ENCODE results near the gene JAKMIP2.

DNA sequence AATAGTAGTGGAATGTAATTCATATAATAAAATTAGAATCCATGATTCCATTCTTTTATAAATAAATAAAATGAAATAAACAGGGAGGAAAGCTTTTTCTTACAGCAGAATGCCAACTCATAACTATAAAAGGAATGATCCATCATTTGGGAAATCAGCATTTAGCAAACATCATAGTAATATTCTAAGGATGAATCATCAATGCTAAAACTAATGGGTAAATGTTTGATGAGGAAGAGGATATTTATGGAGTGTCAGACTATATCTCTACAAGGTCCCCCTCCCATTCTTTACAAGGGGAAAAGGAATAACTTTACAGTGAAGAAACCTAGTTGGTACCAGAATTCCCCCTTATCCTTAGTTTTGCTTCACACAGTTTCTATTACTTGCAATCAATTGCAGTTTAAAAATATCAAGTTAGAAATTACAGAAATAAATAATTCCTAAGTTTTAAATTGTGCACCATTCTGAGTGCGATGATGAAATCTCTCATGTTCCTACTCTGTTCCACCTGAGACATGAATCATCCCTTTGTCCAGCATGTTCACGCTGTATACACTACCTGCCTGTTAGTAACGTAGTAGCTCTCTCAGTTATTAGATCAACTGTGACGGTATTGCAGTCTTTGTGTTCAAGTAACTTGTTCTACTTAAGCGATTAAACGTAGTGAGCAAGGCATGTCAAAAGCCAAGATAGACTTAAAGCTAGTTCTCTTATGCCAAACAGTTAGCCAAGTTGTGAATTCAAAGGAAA lies 14.2 kb upstream of the JAKMIP2 start:
- TF ChIP-seq EZH2 (IDR thresholded peaks at IDR 0.05; ENCODE audit: low read length, missing control alignments): no peak
- TF ChIP-seq, protein P1, sequence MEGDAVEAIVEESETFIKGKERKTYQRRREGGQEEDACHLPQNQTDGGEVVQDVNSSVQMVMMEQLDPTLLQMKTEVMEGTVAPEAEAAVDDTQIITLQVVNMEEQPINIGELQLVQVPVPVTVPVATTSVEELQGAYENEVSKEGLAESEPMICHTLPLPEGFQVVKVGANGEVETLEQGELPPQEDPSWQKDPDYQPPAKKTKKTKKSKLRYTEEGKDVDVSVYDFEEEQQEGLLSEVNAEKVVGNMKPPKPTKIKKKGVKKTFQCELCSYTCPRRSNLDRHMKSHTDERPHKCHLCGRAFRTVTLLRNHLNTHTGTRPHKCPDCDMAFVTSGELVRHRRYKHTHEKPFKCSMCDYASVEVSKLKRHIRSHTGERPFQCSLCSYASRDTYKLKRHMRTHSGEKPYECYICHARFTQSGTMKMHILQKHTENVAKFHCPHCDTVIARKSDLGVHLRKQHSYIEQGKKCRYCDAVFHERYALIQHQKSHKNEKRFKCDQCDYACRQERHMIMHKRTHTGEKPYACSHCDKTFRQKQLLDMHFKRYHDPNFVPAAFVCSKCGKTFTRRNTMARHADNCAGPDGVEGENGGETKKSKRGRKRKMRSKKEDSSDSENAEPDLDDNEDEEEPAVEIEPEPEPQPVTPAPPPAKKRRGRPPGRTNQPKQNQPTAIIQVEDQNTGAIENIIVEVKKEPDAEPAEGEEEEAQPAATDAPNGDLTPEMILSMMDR (conservative IDR thresholded peaks at IDR 0.05 in 1 of 2, IDR thresholded peaks at IDR 0.05 in 1 of 2; ENCODE audit: low read depth in 1 of 2, low read length in 2 of 2): no peak
